Suprapubic skin (tissue), 4 donors: ENCODE data around the gene SLITRK5. TPM values are rescaled to one million over a fixed set of nuclear protein-coding genes. Genes with fewer than 3 reads are reported as not detected.
A peak's percentile ranks its signal among the peaks of the same experiment; 100 is the strongest.

Experiments
- DNase-seq, 2 donors: peaks; one replicate each; pipeline ENCODE4 v3.0.0-alpha.2; 2019; ENCODE audit warnings: low spot score in 2 of 2
- H3K27ac ChIP-seq: fragments of 200-600 bp; sonication (generic); one replicate; pipeline ENCODE4 v1.5.1; 2019
- H3K27me3 ChIP-seq: fragments of 200-600 bp; sonication (generic); one replicate; pipeline ENCODE4 v1.5.1; 2019
- H3K36me3 ChIP-seq: fragments of 200-600 bp; sonication (generic); one replicate; pipeline ENCODE4 v1.5.1; 2019
- H3K4me1 ChIP-seq: fragments of 200-600 bp; sonication (generic); one replicate; pipeline ENCODE4 v1.5.1; 2019
- H3K4me3 ChIP-seq: fragments of 200-600 bp; sonication (generic); one replicate; pipeline ENCODE4 v1.5.1; 2019; ENCODE audit warnings: mild to moderate bottlenecking
- H3K9me3 ChIP-seq: fragments of 200-600 bp; sonication (generic); one replicate; pipeline ENCODE4 v1.5.1; 2019
- EP300 ChIP-seq: sonication (generic); formaldehyde crosslinking; IDR thresholded peaks from one replicate; pipeline ENCODE4 v1.6.1; 2017; ENCODE audit warnings: antibody characterized with exemption
- POLR2A ChIP-seq, 2 donors: fragments of 450-650 bp; IDR thresholded peaks; one replicate each; pipeline ENCODE4 v1.6.1; 2017; ENCODE audit warnings: antibody characterized with exemption in 2 of 2, mild to moderate bottlenecking in 2 of 2, moderate library complexity in 2 of 2
- POLR2AphosphoS5 ChIP-seq, 3 donors: sonication (generic); formaldehyde crosslinking; IDR thresholded peaks; one replicate each; pipeline ENCODE4 v1.6.1; 2017; ENCODE audit warnings: antibody characterized with exemption in 3 of 3
- WGBS: methylation state at CpG from one replicate; pipeline ENCODE4 v1.1.5; 2018; 5-methylcytosine and 5-hydroxymethylcytosine counted together
- total RNA-seq, 4 donors: library from RNA; depleted of rRNA; stranded (reverse); fragments of >200 nt; gene quantifications; one replicate each; pipeline ENCODE4 v1.1.0, GENCODE V29; 2016
- TF ChIP-seq, protein P1 (sequence below), 2 donors: fragments of 200-600 bp in 1 of 2; fragments of 450-650 bp in 1 of 2; sonication (generic) in 1 of 2; IDR thresholded peaks; one replicate each; pipeline ENCODE4 v1.5.1; 2016 to 2019; ENCODE audit warnings: antibody characterized with exemption in 2 of 2, mild to moderate bottlenecking in 1 of 2, moderate library complexity in 1 of 2

Gene SLITRK5
- total RNA-seq, 4 donors from 2014 or later: 0.18 to 0.97 (median 0.24) TPM

DNA sequence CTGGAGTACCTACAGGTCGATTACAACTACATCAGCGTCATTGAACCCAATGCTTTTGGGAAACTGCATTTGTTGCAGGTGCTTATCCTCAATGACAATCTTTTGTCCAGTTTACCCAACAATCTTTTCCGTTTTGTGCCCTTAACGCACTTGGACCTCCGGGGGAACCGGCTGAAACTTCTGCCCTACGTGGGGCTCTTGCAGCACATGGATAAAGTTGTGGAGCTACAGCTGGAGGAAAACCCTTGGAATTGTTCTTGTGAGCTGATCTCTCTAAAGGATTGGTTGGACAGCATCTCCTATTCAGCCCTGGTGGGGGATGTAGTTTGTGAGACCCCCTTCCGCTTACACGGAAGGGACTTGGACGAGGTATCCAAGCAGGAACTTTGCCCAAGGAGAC, 4.7 kb downstream of the SLITRK5 start:
- Histone ChIP-seq H3K4me1 (peaks cover 51% of the 10 kb centered on the region), H3K36me3 (no peaks in the 10 kb centered on the region), H3K27me3 (peaks cover 66% of the 10 kb centered on the region), H3K27ac (no peak overlapping the region), H3K9me3 (no peaks in the 10 kb centered on the region), H3K4me3 (no peak overlapping the region)
- 90% methylated on average over 10 of the region's 10 CpGs for WGBS
- no peak for TF ChIP-seq POLR2A (IDR thresholded peaks at IDR 0.05)
- TF ChIP-seq, protein P1, sequence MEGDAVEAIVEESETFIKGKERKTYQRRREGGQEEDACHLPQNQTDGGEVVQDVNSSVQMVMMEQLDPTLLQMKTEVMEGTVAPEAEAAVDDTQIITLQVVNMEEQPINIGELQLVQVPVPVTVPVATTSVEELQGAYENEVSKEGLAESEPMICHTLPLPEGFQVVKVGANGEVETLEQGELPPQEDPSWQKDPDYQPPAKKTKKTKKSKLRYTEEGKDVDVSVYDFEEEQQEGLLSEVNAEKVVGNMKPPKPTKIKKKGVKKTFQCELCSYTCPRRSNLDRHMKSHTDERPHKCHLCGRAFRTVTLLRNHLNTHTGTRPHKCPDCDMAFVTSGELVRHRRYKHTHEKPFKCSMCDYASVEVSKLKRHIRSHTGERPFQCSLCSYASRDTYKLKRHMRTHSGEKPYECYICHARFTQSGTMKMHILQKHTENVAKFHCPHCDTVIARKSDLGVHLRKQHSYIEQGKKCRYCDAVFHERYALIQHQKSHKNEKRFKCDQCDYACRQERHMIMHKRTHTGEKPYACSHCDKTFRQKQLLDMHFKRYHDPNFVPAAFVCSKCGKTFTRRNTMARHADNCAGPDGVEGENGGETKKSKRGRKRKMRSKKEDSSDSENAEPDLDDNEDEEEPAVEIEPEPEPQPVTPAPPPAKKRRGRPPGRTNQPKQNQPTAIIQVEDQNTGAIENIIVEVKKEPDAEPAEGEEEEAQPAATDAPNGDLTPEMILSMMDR (IDR thresholded peaks at IDR 0.05): no peak
- no peak for TF ChIP-seq POLR2AphosphoS5 (IDR thresholded peaks at IDR 0.05)
- no peak for TF ChIP-seq EP300
- DNase-seq: no peak

DNA sequence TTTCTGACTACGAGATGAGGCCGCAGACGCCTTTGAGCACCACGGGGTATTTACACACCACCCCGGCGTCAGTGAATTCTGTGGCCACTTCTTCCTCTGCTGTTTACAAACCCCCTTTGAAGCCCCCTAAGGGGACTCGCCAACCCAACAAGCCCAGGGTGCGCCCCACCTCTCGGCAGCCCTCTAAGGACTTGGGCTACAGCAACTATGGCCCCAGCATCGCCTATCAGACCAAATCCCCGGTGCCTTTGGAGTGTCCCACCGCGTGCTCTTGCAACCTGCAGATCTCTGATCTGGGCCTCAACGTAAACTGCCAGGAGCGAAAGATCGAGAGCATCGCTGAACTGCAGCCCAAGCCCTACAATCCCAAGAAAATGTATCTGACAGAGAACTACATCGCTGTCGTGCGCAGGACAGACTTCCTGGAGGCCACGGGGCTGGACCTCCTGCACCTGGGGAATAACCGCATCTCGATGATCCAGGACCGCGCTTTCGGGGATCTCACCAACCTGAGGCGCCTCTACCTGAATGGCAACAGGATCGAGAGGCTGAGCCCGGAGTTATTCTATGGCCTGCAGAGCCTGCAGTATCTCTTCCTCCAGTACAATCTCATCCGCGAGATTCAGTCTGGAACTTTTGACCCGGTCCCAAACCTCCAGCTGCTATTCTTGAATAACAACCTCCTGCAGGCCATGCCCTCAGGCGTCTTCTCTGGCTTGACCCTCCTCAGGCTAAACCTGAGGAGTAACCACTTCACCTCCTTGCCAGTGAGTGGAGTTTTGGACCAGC, 5.3 kb downstream of the SLITRK5 start:
- peaks cover 45% of the 10 kb centered on the region for H3K4me1 ChIP-seq
- DNase-seq: no peak

DNA sequence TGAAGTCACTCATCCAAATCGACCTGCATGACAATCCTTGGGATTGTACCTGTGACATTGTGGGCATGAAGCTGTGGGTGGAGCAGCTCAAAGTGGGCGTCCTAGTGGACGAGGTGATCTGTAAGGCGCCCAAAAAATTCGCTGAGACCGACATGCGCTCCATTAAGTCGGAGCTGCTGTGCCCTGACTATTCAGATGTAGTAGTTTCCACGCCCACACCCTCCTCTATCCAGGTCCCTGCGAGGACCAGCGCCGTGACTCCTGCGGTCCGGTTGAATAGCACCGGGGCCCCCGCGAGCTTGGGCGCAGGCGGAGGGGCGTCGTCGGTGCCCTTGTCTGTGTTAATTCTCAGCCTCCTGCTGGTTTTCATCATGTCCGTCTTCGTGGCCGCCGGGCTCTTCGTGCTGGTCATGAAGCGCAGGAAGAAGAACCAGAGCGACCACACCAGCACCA, 5.9 kb downstream of the SLITRK5 start:
- DNase-seq: no peak
- H3K27ac ChIP-seq: no peak overlapping the region
- TF ChIP-seq POLR2A (IDR thresholded peaks at IDR 0.05): no peak
- no peak for TF ChIP-seq POLR2AphosphoS5 (IDR thresholded peaks at IDR 0.05)
- TF ChIP-seq, protein P1 (IDR thresholded peaks at IDR 0.05): no peak
- no peak for TF ChIP-seq EP300
- H3K9me3 ChIP-seq: no peaks in the 10 kb centered on the region
- H3K4me3 ChIP-seq: peak overlapping the region; percentile 48
- 29% methylated on average over 27 of the region's 29 CpGs for WGBS
- H3K4me1 ChIP-seq: peaks cover 39% of the 10 kb centered on the region
- no peaks in the 10 kb centered on the region for H3K36me3 ChIP-seq
- peaks cover 56% of the 10 kb centered on the region for H3K27me3 ChIP-seq

More for the DNA sequence above, 5.3 kb downstream of the SLITRK5 start:
- H3K27ac ChIP-seq: no peak overlapping the region
- peaks cover 63% of the 10 kb centered on the region for H3K27me3 ChIP-seq
- H3K36me3 ChIP-seq: no peaks in the 10 kb centered on the region
- TF ChIP-seq, protein P1 (IDR thresholded peaks at IDR 0.05): no peak
- TF ChIP-seq POLR2AphosphoS5 (IDR thresholded peaks at IDR 0.05) (no peak), POLR2A (IDR thresholded peaks at IDR 0.05) (no peak), EP300 (no peak)
- H3K9me3 ChIP-seq: no peaks in the 10 kb centered on the region
- no peak overlapping the region for H3K4me3 ChIP-seq
- 88% methylated on average over 29 of the region's 33 CpGs for WGBS

DNA sequence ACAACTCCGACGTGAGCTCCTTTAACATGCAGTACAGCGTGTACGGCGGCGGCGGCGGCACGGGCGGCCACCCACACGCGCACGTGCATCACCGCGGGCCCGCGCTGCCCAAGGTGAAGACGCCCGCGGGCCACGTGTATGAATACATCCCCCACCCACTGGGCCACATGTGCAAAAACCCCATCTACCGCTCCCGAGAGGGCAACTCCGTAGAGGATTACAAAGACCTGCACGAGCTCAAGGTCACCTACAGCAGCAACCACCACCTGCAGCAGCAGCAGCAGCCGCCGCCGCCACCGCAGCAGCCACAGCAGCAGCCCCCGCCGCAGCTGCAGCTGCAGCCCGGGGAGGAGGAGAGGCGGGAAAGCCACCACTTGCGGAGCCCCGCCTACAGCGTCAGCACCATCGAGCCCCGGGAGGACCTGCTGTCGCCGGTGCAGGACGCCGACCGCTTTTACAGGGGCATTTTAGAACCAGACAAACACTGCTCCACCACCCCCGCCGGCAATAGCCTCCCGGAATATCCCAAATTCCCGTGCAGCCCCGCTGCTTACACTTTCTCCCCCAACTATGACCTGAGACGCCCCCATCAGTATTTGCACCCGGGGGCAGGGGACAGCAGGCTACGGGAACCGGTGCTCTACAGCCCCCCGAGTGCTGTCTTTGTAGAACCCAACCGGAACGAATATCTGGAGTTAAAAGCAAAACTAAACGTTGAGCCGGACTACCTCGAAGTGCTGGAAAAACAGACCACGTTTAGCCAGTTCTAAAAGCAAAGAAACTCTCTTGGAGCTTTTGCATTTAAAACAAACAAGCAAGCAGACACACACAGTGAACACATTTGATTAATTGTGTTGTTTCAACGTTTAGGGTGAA, 6.6 kb downstream of the SLITRK5 start:
- peaks cover 50% of the 10 kb centered on the region for H3K27me3 ChIP-seq
- H3K36me3 ChIP-seq: no peaks in the 10 kb centered on the region
- 4% methylated on average over 20 of the region's 60 CpGs for WGBS
- TF ChIP-seq EP300 (no peak), POLR2A (IDR thresholded peaks at IDR 0.05) (no peak)
- TF ChIP-seq, protein P1 (IDR thresholded peaks at IDR 0.05): no peak
- H3K27ac ChIP-seq: no peak overlapping the region
- no peaks in the 10 kb centered on the region for H3K9me3 ChIP-seq
- DNase-seq: peak in 1 of 2 donors; percentile 47
- H3K4me3 ChIP-seq: peak overlapping the region; percentile 48
- peaks cover 32% of the 10 kb centered on the region for H3K4me1 ChIP-seq

DNA sequence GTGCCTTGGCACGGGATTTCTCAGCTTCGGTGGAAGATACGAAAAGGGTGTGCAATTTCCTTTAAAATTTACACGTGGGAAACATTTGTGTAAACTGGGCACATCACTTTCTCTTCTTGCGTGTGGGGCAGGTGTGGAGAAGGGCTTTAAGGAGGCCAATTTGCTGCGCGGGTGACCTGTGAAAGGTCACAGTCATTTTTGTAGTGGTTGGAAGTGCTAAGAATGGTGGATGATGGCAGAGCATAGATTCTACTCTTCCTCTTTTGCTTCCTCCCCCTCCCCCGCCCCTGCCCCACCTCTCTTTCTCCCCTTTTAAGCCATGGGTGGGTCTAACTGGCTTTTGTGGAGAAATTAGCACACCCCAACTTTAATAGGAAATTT, 7.2 kb downstream of the SLITRK5 start:
- WGBS: 33% methylated on average over 8 of the region's 8 CpGs
- TF ChIP-seq EP300 (no peak), POLR2AphosphoS5 (IDR thresholded peaks at IDR 0.05) (no peak)
- TF ChIP-seq, protein P1 (IDR thresholded peaks at IDR 0.05): no peak
- Histone ChIP-seq H3K27me3 (peaks cover 44% of the 10 kb centered on the region), H3K36me3 (no peaks in the 10 kb centered on the region), H3K27ac (no peak overlapping the region), H3K9me3 (no peaks in the 10 kb centered on the region), H3K4me1 (peaks cover 26% of the 10 kb centered on the region), H3K4me3 (peak overlapping the region; percentile 48)
- no peak for DNase-seq
